ENCODE data around the gene SF3B6. TPM values are rescaled to one million over a fixed set of nuclear protein-coding genes. Genes with fewer than 3 reads are reported as not detected.

SF3B6 gene
- total and polyA plus RNA-seq, 11 donors, result 37.4 to 121 (median 58.4) TPM

- no peak overlapping the region for H3K27ac ChIP-seq
- WGBS, 4 donors, result 82 to 93% (median 89%) methylated on average over 5 of the region's 5 CpGs
- no peak overlapping the region for H3K4me3 ChIP-seq
- intact Hi-C loops (cut with DNase I), result no loop called here
- no peak for DNase-seq
- H3K27me3 ChIP-seq, result no peaks in the 10 kb centered on the region
- TF ChIP-seq POLR2A (IDR thresholded peaks at IDR 0.05) (no peak), CTCF (IDR thresholded peaks at IDR 0.05) (no peak)
- peaks cover 0 to 14% (median 0%) of the 10 kb centered on the region in 9 donors for H3K36me3 ChIP-seq
- H3K9me3 ChIP-seq, result no peaks in the 10 kb centered on the region
- H3K4me1 ChIP-seq, result no peaks in the 10 kb centered on the region
- ATAC-seq, result no peak
Observed at GRCh38 chr2:24019729-24020128, 56.4 kb downstream of the SF3B6 start.

- TF ChIP-seq CTCF (IDR thresholded peaks at IDR 0.05), result no peak
- no peak for TF ChIP-seq POLR2A (IDR thresholded peaks at IDR 0.05)
Observed at GRCh38 chr2:24018241-24018640, 57.9 kb downstream of the SF3B6 start.

GRCh38 chr2:24017711-24018110 lies 58.4 kb downstream of the SF3B6 start:
- intact Hi-C loops (cut with DNase I), result no loop called here
- H3K9me3 ChIP-seq, result no peaks in the 10 kb centered on the region
- WGBS, 4 donors, result 76 to 88% (median 87%) methylated on average over 5 to 8 of the region's 8 CpGs
- no peaks in the 10 kb centered on the region for H3K27me3 ChIP-seq
- no peak overlapping the region for H3K4me3 ChIP-seq
- no peaks in the 10 kb centered on the region for H3K4me1 ChIP-seq
- DNase-seq, result no peak
- no peak overlapping the region for H3K27ac ChIP-seq
- TF ChIP-seq POLR2A (IDR thresholded peaks at IDR 0.05) (no peak), CTCF (IDR thresholded peaks at IDR 0.05) (no peak)
- H3K36me3 ChIP-seq, result peaks cover 0 to 3% (median 0%) of the 10 kb centered on the region in 9 donors
- no peak for ATAC-seq

More at GRCh38 chr2:24018241-24018640, 57.9 kb downstream of the SF3B6 start:
- ATAC-seq, result no peak
- Histone ChIP-seq H3K4me1 (no peaks in the 10 kb centered on the region), H3K9me3 (no peaks in the 10 kb centered on the region), H3K27me3 (no peaks in the 10 kb centered on the region), H3K36me3 (peaks cover 0 to 8% (median 0%) of the 10 kb centered on the region in 9 donors), H3K27ac (no peak overlapping the region), H3K4me3 (no peak overlapping the region)
- intact Hi-C loops (cut with DNase I), result no loop called here
- WGBS, 4 donors, result 85 to 91% (median 87%) methylated on average over 9 of the region's 9 CpGs
- DNase-seq, result no peak

Other genes with a start within 250 kb of the SF3B6 start
- 10 to 100 TPM in 2 of 9 donors, 1 to 10 TPM in 7; 5.0 to 13.3 (median 8.3) TPM for gene ATAD2B, start 149.2 kb downstream of the SF3B6 start, total RNA-seq
- gene ATAD2B, start 149.2 kb downstream of the SF3B6 start, polyA plus RNA-seq, result 1 to 10 TPM; 2.8 to 3.4 TPM
- gene UBXN2A, start 135.9 kb downstream of the SF3B6 start, total RNA-seq, result 10 to 100 TPM; 15.8 to 24.0 (median 19.6) TPM
- gene UBXN2A, start 135.9 kb downstream of the SF3B6 start, polyA plus RNA-seq, result 10 to 100 TPM in 1 of 2 donors, 1 to 10 TPM in 1; 9.6 to 12.7 TPM
- under 1 TPM in 2 of 9 donors, not detected in 7; 0.09 to 0.19 TPM for gene MFSD2B, start 66.2 kb downstream of the SF3B6 start, total RNA-seq
- gene MFSD2B, start 66.2 kb downstream of the SF3B6 start, polyA plus RNA-seq, result under 1 TPM in 1 of 2 donors, not detected in 1; 0.01 TPM
- 1 to 10 TPM; 4.9 to 9.8 (median 6.1) TPM for gene WDCP, start 28.9 kb downstream of the SF3B6 start, total RNA-seq
- gene WDCP, start 28.9 kb downstream of the SF3B6 start, polyA plus RNA-seq, result 1 to 10 TPM; 1.9 to 4.8 TPM
- 1 to 10 TPM; 1.4 to 7.6 (median 2.6) TPM for gene FKBP1B, start 26.6 kb downstream of the SF3B6 start, total RNA-seq
- gene FKBP1B, start 26.6 kb downstream of the SF3B6 start, polyA plus RNA-seq, result 1 to 10 TPM; 1.9 to 4.7 TPM
- gene TP53I3, start 8.5 kb upstream of the SF3B6 start, total RNA-seq, result 10 to 100 TPM in 4 of 9 donors, 1 to 10 TPM in 5; 4.7 to 21.8 (median 9.6) TPM
- gene TP53I3, start 8.5 kb upstream of the SF3B6 start, polyA plus RNA-seq, result 10 to 100 TPM; 15.4 to 23.3 TPM
- under 1 TPM in 5 of 9 donors, not detected in 4; 0.50 to 0.76 (median 0.59) TPM for gene PFN4, start 47.0 kb upstream of the SF3B6 start, total RNA-seq
- 1 to 10 TPM in 1 of 2 donors, under 1 TPM in 1; 0.14 to 2.1 TPM for gene PFN4, start 47.0 kb upstream of the SF3B6 start, polyA plus RNA-seq
- gene FAM228B, start 47.1 kb upstream of the SF3B6 start, total RNA-seq, result 10 to 100 TPM; 11.1 to 36.9 (median 21.2) TPM
- 10 to 100 TPM in 1 of 2 donors, 1 to 10 TPM in 1; 5.4 to 31.9 TPM for gene FAM228B, start 47.1 kb upstream of the SF3B6 start, polyA plus RNA-seq
- gene FAM228A, start 98.7 kb upstream of the SF3B6 start, total RNA-seq, result 1 to 10 TPM in 2 of 9 donors, under 1 TPM in 4, not detected in 3; 0.19 to 1.9 (median 0.84) TPM
- gene FAM228A, start 98.7 kb upstream of the SF3B6 start, polyA plus RNA-seq, result under 1 TPM; 0.29 to 0.50 TPM